Measurements from ENCODE around the gene FHIT.

DNA sequence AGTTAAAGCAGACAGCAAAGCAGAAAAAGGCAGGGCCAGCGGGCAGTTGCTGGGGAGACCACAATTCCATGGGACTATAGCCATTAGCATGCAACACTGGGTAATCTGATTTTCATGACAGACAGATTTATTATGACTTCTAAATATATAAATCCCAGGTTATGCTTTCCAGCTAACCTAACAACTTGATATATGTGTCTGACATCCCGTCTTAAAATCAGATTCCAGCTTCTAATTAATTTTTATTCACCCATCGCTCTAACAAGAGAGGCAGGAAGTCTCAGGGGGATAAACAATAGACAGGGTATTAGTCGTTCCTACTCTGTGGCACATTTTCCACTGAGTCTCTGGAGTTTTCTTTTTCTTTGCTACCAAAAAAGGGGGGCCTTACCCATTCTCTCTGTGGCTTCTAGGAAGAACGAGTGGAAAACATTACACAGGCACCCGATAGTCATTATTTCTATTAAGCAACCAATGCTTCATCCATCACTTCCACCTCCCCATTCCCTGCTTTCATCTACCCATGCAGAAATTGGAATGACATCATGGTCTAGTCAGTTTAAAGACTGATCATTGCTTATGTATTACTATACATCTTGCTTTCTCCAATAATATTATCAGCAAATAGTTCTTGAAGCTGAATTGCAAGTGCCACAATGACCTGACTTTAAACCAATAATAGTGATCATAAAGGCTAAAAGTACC, 173.1 kb downstream of the FHIT start:
- TF ChIP-seq, protein P1, sequence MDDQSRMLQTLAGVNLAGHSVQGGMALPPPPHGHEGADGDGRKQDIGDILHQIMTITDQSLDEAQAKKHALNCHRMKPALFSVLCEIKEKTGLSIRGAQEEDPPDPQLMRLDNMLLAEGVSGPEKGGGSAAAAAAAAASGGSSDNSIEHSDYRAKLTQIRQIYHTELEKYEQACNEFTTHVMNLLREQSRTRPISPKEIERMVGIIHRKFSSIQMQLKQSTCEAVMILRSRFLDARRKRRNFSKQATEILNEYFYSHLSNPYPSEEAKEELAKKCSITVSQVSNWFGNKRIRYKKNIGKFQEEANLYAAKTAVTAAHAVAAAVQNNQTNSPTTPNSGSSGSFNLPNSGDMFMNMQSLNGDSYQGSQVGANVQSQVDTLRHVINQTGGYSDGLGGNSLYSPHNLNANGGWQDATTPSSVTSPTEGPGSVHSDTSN (IDR thresholded peaks at IDR 0.05) = no peak
- TF ChIP-seq, protein P2, sequence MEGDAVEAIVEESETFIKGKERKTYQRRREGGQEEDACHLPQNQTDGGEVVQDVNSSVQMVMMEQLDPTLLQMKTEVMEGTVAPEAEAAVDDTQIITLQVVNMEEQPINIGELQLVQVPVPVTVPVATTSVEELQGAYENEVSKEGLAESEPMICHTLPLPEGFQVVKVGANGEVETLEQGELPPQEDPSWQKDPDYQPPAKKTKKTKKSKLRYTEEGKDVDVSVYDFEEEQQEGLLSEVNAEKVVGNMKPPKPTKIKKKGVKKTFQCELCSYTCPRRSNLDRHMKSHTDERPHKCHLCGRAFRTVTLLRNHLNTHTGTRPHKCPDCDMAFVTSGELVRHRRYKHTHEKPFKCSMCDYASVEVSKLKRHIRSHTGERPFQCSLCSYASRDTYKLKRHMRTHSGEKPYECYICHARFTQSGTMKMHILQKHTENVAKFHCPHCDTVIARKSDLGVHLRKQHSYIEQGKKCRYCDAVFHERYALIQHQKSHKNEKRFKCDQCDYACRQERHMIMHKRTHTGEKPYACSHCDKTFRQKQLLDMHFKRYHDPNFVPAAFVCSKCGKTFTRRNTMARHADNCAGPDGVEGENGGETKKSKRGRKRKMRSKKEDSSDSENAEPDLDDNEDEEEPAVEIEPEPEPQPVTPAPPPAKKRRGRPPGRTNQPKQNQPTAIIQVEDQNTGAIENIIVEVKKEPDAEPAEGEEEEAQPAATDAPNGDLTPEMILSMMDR (IDR thresholded peaks at IDR 0.05) = no peak
- TF ChIP-seq, protein P3, sequence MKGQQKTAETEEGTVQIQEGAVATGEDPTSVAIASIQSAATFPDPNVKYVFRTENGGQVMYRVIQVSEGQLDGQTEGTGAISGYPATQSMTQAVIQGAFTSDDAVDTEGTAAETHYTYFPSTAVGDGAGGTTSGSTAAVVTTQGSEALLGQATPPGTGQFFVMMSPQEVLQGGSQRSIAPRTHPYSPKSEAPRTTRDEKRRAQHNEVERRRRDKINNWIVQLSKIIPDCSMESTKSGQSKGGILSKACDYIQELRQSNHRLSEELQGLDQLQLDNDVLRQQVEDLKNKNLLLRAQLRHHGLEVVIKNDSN (IDR thresholded peaks at IDR 0.05; ENCODE audit: borderline replicate concordance, low read depth) = no peak
- TF ChIP-seq YY1 (IDR thresholded peaks at IDR 0.05; ENCODE audit: low read depth) (no peak), TCF12 (IDR thresholded peaks at IDR 0.05) (no peak), CHD2 (IDR thresholded peaks at IDR 0.05; ENCODE audit: low read length, partially characterized antibody) (no peak), EP300 (IDR thresholded peaks at IDR 0.05; ENCODE audit: borderline replicate concordance in 1 of 2, low read depth in 1 of 2, low read length in 1 of 2) (no peak), SIN3A (IDR thresholded peaks at IDR 0.05; ENCODE audit: borderline replicate concordance, low read depth, low read length) (no peak), TAF1 (IDR thresholded peaks at IDR 0.05; ENCODE audit: borderline replicate concordance, low read depth, low read length) (no peak), RCOR1 (IDR thresholded peaks at IDR 0.05; ENCODE audit: low read length) (no peak), RFX5 (IDR thresholded peaks at IDR 0.05; ENCODE audit: low read length) (no peak)
- TF ChIP-seq, protein P4, sequence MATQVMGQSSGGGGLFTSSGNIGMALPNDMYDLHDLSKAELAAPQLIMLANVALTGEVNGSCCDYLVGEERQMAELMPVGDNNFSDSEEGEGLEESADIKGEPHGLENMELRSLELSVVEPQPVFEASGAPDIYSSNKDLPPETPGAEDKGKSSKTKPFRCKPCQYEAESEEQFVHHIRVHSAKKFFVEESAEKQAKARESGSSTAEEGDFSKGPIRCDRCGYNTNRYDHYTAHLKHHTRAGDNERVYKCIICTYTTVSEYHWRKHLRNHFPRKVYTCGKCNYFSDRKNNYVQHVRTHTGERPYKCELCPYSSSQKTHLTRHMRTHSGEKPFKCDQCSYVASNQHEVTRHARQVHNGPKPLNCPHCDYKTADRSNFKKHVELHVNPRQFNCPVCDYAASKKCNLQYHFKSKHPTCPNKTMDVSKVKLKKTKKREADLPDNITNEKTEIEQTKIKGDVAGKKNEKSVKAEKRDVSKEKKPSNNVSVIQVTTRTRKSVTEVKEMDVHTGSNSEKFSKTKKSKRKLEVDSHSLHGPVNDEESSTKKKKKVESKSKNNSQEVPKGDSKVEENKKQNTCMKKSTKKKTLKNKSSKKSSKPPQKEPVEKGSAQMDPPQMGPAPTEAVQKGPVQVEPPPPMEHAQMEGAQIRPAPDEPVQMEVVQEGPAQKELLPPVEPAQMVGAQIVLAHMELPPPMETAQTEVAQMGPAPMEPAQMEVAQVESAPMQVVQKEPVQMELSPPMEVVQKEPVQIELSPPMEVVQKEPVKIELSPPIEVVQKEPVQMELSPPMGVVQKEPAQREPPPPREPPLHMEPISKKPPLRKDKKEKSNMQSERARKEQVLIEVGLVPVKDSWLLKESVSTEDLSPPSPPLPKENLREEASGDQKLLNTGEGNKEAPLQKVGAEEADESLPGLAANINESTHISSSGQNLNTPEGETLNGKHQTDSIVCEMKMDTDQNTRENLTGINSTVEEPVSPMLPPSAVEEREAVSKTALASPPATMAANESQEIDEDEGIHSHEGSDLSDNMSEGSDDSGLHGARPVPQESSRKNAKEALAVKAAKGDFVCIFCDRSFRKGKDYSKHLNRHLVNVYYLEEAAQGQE (IDR thresholded peaks at IDR 0.05; ENCODE audit: low read depth, low read length) = no peak
